GM18508 (cell line): ENCODE results near the gene MAP1LC3B2.

ENCODE experiments used
- ATAC-seq: cut with Tn5 transposase; IDR thresholded peaks from one replicate; pipeline ENCODE4 v1.9.1; 2021; ENCODE audit warnings: moderate number of reproducible peaks; ENCODE audit not compliant: insufficient read depth, unreplicated experiment

The MAP1LC3B2 gene

GRCh38 chr12:116591855-116592637 lies 32.9 kb downstream of the MAP1LC3B2 start:
- no peak for ATAC-seq

- ATAC-seq, result no peak
Observed at GRCh38 chr12:116592731-116593130, 33.5 kb downstream of the MAP1LC3B2 start.

GRCh38 chr12:116594325-116595038 lies 35.3 kb downstream of the MAP1LC3B2 start:
- no peak for ATAC-seq

GRCh38 chr12:116595186-116595585 lies 36.0 kb downstream of the MAP1LC3B2 start:
- no peak for ATAC-seq

- no peak for ATAC-seq
Observed at GRCh38 chr12:116595672-116596071, 36.5 kb downstream of the MAP1LC3B2 start.

GRCh38 chr12:116597886-116598285 lies 38.7 kb downstream of the MAP1LC3B2 start:
- ATAC-seq, result no peak

GRCh38 chr12:116598311-116599284 lies 39.4 kb downstream of the MAP1LC3B2 start:
- no peak for ATAC-seq

GRCh38 chr12:116599285-116600136 lies 40.3 kb downstream of the MAP1LC3B2 start:
- ATAC-seq, result no peak

- ATAC-seq, result no peak
Observed at GRCh38 chr12:116600959-116601918, 42.1 kb downstream of the MAP1LC3B2 start.

GRCh38 chr12:116601933-116602810 lies 43.0 kb downstream of the MAP1LC3B2 start:
- no peak for ATAC-seq

- ATAC-seq, result no peak
Observed at GRCh38 chr12:116603546-116604177, 44.5 kb downstream of the MAP1LC3B2 start.

GRCh38 chr12:116604178-116604895 lies 45.2 kb downstream of the MAP1LC3B2 start:
- ATAC-seq, result no peak

- ATAC-seq, result no peak
Observed at GRCh38 chr12:116604951-116605641, 45.9 kb downstream of the MAP1LC3B2 start.

GRCh38 chr12:116606397-116606796 lies 47.2 kb downstream of the MAP1LC3B2 start:
- no peak for ATAC-seq

- no peak for ATAC-seq
Observed at GRCh38 chr12:116607039-116607438, 47.9 kb downstream of the MAP1LC3B2 start.
